Germinal center (tissue), 1 donor: ENCODE measurements around the gene COA1.

Experiments
- DNase-seq: peaks from one replicate; pipeline ENCODE4 v3.0.0; 2012; ENCODE audit warnings: mixed read lengths, low spot score

The COA1 gene

DNA sequence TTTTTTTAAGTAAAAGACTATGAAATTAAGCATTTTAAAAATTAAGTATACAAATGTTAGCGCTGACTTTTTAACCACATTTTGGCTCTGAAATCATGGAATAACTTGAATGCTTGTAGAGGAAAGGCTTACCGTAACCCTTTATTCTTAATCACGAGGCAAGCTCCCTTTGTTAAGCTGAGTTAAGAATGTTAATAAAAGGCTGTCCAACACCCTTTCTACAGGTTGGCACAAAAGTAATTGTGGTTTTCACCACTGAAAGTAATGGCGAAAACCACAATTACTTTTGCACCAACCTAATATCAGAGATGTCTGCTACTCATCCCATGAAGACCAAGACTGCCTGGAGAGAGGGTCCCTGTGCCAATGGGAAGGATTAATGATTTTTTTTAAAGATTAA is 75.9 kb downstream of the COA1 start:
- DNase-seq = no peak

DNA sequence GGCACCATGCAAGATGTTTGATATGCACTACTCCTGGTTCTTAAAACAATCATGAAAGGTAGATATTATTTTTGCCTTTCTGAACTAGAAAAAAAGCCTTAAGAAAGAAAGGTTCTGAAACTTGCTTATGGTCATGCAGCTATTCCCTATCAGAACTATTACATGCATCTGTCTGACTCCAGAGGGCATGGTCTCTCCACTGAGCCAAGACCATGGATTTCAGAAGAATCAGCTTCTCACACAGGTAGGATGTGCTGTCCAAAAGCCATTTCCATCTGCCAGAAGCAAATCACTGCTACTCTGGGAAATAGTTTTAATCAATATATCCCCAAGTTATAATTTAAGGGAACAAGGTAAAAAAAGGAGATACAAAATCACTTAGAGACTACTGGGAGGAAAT is 77.0 kb downstream of the COA1 start:
- DNase-seq = no peak

DNA sequence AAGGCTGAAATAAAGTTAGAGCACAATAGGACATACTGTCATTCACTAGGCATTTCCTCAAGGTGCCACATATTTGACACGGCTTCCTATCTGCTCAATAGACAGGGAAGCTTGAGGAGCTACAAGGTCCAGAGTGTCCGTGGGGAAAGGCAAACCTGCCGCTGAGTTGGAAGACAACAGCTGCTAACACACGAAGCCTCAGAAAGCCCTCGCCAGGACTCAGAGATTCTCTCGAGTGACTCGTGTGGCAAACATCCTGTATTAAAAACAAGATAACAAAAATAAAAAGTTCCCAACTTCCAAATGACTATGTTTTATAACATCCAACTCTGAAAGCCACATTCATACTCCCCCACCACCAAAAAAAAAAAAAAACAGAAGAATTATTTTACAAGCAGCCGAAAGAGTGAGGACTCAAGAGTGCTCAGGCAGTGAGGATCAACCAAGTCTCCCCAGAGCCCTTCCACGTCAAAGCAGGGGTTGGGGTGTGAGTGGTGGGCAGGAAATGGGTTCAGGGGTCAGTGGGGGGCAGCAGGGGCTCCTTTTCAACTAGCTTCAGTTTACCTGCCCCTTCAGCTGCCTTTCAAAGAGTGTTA is 78.8 kb downstream of the COA1 start:
- DNase-seq = no peak

DNA sequence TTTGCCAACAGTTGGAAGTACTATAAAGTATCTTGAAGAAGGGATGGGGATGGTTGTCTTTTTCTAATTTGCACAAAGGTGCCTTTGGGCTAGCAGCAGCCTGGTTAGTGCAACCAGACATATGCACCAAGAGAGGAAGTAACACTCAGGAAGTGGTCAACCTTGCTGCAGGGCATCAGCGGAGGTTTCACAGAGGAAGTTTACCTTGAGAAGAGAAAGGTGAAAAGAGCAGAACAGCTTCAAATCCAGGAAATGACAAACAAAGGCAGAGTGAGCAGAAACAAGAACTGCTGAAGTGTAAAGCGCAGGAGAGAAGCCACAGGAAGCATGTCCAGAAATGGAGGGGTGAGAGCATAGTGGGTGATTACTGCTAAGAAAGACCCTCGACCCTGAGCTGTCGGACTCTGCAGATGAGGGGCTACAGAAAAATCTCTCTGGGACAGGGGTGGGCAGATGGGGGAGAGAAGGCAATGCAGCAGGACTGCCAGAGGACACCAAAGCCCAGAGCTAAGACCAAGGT is 79.5 kb downstream of the COA1 start:
- DNase-seq = peak; percentile 78

DNA sequence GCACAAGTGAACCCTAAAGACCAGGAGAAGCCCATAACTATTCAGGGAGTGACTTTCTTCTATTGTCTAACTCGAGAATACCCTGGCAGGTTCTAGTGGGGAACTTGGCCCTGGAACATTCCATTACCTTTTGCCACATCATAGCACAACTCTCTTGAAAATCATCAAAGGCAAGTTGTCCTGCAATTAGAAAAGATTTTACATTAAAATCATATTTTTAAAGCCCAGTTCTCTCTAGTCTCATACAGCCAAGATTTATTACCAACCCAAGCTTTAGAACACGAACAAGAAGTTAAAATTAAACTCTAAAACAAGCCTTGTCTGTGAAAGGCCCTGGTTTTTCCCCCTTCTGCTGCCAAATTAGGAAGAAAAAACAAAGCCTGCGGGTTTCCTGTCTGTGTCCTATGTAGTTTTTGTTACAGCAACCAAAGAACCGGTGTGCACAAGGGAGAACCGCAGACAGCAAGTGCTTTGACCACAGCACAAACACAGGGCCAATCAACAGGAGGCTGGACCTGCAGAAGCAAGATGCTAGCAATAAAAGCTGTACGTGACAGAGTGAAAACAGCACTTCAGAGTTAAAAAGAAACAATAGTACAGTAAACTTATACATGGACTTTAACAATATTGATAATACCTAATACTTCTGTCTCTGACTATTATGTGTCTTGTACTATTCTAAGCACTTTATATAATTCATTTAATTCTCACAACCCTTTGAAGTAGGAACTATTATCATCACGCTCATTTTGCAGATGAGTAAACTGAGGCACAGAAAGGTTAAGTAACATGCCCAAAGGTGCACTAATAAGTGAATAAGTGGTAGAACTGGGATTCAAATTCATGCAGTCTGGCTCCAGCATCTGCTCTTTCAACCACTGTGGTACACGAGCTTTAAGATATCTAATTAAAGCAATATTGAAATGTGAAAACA is 80.6 kb downstream of the COA1 start:
- DNase-seq = peak; percentile 66

DNA sequence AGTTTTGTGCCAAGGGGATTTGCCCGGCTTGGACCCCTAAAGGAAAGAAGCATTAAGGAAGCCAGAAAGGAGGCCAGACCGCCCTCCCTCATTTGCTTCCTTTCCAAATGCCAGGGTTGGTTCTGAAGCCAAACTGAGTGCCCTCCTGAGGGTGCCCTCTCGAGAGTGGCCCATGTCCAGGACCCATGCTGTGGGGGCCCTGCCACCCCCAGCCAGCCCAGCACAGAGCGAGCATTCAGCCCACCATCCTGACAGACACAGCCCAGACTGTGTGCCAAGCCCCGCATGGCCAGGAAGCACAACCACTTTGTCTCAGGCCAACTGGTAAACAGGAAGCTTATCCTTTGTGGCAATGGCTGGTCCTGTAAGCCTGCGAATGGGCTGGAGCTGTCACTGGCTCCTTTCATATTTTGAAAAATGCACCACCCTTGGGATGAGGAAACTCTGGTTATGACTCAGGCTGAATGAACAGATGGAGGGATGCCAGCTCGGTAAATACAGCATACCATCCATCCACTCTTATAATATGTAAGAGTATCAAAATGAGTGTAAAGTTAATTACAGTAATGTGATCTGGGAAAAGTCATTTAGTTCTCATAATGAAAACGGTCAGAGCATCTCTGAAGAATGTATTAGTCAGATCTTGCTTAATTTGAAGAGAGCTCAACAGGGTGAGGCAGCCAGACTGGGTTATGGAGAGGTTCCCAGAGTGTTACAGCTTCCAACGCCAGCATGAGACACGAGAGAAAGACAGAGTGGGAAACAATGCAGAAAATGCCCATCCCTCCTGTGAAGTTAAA is 81.5 kb downstream of the COA1 start:
- no peak for DNase-seq

DNA sequence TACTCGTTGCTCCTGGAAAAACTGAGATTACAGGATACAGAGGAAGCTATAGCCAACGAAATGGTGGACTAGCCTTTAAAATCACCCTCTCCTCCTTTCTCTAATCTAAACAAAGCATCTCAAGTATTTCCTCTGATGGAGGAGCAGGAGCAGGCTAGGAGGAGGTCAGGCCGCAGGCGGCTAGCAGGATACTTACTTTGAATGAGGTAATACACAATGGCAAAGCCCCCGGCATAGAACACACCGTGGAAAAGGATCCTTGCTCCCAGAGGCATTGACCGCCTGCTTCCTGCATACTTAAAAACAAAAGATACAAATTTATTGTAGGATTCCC is 82.0 kb downstream of the COA1 start:
- DNase-seq = no peak

DNA sequence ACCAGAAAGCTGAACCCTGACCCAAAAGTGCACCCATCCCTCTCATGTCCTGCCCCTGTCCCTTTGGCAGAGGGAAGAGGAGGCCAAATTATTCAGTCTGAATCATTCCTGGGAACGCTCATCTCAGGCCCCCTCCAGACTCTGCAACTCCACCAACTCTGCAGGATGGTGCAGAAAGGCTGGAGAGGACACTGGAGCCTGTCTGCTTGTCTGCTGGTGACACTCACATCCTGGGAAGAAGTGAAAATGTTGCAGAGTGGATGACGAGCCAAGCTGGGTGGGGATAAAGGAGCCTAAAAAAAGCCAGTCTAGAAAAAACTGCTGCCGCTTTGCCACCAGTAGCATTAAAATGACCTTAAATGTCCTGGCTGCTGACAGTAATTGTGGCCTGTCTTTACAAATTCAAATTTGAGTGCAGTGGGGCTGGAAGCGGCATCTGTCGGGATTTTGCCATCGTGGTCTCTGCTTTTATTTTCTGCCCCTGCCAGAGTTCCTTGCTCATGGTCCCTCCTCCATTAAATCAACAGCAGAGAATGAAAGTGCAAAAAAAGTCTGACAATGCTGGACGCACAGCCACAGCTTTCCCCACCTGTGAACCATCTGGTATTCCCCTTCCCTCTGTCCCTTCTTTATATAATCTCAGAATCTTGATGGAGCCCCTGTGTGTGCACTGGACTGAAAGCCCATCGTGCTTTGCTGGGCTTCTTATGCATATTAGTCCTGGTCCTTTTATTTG is 82.6 kb downstream of the COA1 start:
- DNase-seq = no peak

DNA sequence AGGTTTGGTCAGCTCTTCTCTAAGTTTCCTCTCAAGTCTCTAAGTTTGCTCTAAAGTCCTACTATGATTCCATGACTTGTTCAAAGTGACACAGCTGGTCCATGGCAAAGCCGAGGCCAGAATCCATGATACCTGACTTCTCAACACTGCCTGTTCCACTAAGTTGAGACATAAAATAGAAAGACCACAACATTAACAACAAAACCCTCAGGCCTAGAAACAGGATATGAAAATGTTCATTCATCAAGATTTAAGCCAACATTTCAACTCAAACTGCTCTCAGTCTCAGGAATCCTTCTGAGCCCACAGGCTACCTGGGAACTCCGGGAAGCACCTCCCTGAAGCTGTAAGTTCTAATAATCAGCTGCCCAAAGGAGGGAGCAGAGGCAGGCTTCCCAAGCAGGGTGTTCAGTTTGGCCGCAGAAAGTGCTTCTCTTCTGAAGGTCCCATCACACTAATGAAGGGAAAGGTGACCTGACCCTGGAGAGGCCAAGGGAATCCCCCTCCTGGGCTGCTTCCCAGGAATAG is 83.6 kb downstream of the COA1 start:
- DNase-seq = no peak

DNA sequence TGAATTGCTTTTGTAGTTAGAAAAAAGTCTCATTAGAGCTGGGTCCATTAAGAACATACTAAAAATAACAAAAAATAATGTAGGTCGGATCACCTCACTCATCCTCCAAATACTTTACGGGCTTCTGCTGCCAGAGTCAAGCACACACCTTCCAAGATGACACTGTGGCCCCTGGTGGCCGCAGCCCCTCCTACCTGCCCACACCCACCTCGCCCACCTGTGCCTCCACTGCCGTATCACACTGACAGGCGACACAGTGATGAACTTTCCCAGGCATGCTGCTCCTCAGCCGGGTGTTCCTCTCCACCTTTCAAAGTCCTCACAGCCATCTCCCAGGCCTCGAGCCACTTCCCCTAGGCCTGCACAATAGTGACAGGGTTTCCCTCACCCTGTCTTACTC is 85.5 kb downstream of the COA1 start:
- DNase-seq = no peak

DNA sequence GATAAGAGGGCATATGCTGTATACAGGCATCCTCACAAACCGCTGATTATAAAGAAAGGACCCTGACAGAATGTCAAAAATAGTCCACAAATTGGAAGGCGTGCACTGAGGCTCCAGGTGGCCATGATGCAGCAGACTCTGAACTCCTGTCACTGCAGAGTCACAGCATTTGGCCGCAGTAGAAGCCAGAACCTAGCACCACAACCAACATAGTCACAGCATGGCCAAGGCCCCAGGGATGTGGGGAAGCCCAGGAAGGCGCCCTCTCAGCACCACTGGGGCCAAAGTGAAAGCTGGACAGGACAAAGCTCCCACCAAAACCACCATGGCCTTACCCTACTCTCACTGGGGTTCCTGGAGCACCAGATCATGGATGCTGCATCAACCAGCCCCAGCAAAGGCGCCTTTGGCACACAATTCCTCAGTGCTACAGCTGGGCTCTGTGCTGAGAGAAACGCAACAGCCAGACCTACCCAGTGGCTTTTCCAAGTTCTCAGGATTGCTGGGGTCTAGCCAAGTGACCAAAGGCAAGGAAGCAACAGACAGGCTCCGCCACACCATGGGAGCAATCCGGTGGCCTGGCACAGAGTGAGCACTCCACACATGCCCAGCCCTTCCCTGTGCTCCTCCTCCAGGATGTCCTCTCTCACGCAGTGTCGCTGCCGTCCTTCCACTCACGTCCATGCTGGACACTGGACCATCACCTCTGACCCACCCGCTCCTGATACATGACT is 86.3 kb downstream of the COA1 start:
- no peak for DNase-seq

DNA sequence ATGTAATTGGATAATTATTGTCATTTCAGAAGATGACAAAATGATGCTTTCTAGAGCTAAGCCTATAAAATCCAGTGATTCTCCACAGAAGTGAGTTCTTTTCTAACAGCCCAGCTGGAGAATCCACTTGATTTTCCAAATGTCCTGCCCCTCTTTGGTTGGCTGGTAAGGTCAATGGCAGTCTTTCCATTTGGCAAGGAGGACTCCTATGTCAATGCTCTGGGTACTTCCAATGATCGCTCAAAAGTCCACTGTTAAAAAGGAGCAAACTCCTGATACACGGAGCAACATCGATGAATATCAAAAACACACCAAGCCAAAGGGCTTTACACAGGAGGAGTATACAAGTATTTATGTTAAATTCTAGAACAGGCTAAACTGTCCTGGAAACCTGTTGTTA is 88.6 kb downstream of the COA1 start:
- no peak for DNase-seq

DNA sequence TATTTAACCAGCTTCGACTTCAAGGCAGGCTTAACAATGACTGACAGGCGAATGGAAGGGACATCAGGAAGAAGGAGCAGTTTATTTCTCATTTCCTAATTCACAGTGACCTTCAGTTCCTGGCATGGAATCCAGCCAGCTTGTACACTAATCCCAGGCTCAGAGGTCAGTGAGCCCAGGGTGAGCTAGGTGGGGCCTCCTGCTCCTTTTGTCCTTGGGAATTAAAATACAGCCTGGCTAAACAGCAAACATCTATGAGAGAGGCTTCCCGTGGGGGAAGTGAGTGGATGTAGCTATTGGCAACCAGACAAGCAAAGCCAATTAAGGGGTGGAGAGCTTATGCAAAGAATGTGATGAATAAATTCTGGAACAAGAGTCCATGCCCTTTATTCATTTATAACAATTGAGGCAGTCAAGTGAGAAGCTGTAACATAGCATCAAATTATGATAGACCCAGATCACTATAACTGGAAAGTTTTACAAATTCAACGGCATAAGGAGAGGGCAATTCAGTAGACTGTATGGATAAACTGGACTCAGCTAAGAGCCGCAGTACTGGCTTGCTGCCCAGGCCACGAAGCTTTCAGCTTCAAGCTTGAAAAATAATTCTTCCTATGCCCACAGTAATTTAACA is 89.3 kb downstream of the COA1 start:
- no peak for DNase-seq

DNA sequence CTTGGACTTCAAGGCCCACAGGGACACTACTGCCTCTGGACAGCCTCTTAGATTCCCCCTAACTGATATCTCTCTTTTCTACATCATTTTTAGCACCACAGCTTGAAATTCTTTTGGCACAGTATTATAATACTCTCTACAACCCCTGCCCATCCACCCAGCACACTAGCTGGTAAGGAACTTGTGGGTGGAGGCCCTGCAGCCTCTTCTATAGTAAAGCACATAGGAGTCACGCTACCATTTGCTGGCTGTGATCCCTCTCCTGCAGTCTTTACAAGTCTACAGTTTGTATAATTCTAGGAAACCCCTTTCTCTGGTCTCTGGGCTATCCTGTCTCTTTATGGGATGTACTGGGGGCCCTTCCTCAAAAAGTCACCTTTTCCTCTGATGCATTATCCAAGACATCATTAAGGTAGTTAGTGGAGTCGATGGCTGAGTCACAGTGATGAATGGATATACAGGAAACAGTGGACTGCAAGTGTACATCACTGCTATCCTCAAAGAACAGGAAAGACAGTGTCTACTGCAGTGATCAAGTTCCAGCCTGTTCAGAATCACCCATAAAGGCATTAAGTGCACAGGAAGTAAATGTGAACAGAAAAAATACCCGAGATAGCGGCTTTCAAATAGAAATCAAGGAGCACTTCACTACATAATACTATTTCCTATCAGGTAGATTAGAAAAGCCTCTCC is 92.1 kb downstream of the COA1 start:
- no peak for DNase-seq

DNA sequence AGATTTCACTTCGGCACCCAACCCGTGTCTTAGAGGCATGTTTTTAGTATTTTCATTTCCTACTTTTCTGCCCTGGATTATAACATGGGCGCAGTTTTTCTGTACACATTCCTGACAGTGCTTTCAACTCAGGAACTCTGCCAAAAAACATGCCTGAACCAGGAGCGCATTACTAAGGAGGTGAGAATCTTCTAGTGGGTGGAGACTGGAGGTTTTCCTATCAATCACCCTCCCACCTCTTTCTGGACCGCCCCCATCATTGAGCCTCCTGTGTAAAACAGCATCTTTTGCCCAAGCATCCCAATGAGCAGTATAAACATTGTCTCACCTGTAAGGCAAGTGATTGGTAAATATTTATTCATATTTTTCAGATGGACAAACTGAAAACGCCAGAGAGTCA is 93.2 kb downstream of the COA1 start:
- no peak for DNase-seq

DNA sequence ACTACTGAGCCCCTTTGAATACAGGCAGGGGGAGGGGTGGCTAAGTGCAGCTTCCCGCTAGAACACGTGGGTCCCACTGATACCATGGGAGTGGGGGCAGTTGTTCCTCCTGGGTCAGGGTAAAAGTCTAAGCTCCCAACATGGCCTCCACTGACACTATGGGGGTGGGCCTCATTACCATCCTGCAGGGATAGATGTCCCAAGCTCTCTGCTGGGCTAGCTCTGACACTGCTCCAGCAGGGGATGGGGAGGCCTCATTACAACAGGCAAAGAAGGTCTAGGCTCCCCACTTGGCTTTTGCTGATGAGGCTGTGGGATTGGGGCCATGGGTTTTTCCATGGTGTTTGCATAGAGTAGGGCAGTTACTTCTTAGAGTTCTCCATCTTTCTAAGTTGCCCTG is 94.9 kb downstream of the COA1 start:
- DNase-seq = no peak

DNA sequence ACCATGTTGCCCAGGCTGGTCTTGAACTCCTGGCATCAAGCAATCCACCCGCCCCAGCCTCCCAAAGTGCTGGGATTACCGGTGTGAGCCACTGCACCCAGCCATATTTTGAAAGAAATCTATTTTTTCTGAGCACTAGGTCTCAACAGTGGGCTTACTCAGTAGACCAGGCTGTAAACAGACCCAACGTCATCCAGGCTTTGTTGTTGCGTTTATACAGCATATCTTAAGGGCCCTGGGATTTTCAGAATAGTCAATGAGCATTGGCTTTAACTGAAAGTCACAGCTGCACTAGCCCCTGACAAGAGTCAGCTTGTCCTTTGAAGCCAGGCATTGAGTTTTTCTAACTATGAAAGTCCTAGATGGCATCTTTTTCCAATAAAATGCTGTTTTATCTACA is 96.6 kb downstream of the COA1 start:
- no peak for DNase-seq

DNA sequence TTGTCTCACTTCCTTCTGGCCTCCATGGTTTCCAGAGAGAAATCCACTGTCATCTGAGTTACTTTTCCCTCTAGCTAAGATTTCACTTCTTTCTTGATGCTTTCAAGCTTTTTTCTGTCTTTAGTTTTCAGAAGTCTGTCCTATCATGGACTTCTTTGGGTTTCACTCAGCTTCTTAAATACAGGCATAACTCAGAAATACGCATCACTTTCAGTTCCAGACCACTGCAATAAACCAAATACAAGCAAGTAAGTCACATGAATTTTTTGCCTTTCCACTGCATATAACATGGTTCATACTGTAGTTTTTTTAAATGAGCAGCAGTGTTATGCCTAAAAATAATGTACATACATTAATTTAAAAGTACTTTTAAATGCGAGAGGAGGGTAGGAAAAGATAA is 97.8 kb downstream of the COA1 start:
- no peak for DNase-seq

DNA sequence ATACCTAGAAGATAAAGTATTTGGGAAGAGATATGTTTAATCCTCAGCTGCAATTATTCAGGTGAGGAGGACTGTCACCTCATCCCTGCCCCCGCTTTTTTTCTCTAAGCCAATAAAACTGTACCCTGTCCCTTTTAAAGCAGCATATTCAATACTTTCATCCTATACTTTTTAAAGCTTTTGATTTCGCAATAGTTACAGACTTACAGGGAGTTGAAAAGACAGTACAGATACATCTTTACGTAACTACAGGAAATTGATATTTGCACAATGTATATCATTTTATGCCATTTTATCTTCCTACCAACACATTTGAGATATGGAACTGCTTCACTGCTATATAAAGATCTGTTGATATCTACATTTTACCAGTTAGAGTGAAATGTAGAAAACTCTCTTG is 98.8 kb downstream of the COA1 start:
- no peak for DNase-seq

DNA sequence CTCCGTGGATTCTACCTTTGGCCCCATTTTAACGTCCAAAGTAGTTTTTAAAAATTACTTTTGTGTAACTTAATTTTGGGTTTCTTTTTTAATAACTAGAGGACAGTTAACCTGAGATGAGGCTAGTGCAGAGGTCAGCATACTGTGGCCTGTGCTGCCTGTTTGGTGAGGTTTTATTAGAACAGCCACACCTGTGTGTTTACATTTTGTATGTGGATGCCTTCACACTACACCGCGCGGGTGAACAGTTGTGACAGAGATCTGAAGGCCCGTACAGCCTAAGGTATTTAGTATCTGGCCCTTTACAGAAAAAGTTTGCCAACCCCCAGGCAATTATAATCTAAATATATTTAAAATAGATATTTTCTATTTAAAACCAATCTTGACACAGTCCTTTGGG is 99.5 kb downstream of the COA1 start:
- no peak for DNase-seq
